Epithelial cell of prostate (primary cell): ENCODE data around the gene OSBPL7.

Experiments
- DNase-seq: peaks from one replicate; pipeline ENCODE4 v3.0.0-alpha.2; 2011; ENCODE audit warnings: low read depth, low spot score
- H3K27ac ChIP-seq: fragments of 450-650 bp; 2 replicates; pipeline ENCODE4 v1.5.1; 2017; ENCODE audit warnings: mild to moderate bottlenecking

OSBPL7 gene

DNA sequence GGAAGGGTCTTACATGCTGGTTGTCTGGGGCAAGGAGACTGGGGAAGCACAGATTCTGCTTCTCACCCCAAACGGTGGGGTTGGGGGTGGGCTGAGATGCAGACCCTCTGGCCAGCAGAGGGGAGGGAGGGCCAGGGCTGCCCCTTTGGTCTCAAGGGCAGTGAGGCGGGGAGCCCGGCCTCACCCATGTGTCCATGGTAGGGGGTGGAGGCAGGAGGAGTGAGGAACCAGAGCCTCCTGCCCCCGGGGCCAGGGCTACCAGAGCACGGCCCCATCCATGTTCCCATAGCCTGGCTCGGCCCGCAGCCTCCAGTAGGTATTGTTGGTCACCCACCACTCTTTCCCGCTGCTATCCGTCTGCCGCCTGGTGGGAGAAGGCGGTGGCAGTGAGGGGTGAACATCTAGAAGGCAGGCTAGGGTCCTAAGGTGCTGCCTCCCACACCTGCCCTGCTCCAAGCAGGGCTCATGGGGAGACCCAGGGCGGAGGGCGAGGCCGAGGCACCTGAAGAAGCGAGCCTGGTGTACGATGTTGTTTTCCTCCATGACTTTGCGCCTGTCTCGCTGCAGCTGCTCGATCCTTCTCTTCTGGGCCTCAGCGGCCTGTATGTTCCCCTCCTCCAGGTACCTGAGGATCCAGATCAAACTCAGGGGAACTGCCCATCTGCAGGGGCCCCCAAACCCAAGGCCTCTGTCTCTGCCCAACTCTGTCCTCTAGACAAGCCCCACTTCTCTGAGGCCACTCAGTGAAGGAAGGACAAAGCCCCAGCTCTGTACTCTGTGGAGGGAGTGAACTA is 13.4 kb downstream of the OSBPL7 start:
- H3K27ac ChIP-seq: no peak overlapping the region
- DNase-seq: no peak

GRCh38 chr17:47807421-47807820 is 14.2 kb downstream of the OSBPL7 start:
- DNase-seq: no peak
- H3K27ac ChIP-seq: no peak overlapping the region

GRCh38 chr17:47806913-47807255 is 14.7 kb downstream of the OSBPL7 start:
- H3K27ac ChIP-seq: no peak overlapping the region
- no peak for DNase-seq

GRCh38 chr17:47806026-47806912 is 15.3 kb downstream of the OSBPL7 start:
- DNase-seq: no peak

DNA sequence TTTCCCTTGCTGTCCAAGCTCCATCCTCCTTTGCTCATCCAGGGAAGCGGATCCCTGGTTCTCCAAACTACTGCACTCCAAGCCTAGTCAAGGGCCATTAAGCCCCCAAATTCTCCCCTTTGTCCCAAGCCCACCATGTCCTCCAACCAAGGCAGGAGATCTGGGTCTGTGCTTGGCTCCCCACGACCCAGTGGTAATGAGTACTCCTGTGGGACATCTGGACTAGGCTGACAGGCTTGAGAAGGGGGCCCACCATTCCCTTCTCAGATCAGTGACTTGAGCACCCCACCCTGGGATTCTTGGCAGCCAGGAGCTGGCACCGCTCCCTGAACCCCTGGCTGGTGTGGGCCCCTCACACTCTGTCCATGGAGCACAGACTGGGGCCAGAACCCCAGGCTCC is 17.1 kb downstream of the OSBPL7 start:
- no peak for DNase-seq
- no peak overlapping the region for H3K27ac ChIP-seq

More at GRCh38 chr17:47806026-47806912, 15.3 kb downstream of the OSBPL7 start:
- no peak overlapping the region for H3K27ac ChIP-seq

GRCh38 chr17:47803751-47804150 is 17.8 kb downstream of the OSBPL7 start:
- no peak overlapping the region for H3K27ac ChIP-seq
- no peak for DNase-seq

DNA sequence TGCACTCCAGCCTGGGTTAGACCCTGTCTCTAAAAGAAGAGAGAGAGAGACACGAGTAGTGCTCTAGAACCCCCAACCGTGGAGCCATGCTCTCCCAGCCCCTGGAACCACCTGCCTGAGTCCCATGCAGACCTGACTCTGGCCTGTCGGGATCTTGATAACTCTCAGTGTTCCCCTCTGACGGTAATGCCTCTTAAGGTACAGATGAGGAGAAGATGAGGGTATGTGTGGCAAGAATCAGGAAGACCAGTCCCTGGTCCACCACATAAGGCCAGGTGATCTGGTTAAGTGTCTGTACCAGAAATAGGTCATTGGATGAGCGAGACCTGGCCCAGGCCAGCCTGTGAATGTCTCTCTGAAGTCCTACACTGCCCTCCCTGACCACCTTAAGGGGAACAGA is 18.4 kb downstream of the OSBPL7 start:
- no peak overlapping the region for H3K27ac ChIP-seq
- DNase-seq: no peak

DNA sequence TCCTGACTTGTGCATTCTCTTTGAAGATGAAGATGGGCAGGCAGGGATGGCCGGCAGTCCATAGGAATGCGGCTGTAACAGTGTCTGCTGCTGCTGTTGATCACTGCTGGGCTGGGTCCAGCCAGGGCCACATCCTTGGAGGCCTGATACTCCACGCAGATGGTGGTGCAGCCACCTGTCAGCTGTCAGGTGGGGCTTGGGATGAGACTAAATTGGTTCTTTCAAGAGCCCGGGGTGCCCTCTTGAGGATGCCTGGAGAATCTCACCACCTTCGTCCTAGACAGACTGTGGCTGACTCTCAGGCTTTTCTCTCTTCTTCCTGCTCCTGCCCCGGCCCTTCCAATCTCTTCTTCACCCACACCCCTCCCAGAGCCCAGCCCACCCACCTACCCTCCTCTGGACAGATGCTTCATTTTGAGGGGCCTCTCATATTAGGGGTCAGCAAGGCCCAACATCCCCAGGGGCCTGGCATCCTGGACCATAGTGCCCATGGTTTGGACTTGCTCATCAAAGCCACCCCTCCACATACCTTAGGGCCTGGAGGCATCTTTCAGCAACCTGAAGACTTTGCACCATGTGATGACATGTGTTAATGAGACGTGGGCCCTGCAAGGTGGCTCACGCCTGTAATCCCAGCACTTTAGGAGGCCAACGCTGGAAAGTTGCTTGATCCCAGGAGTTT is 19.1 kb downstream of the OSBPL7 start:
- H3K27ac ChIP-seq: no peak overlapping the region
- DNase-seq: no peak

GRCh38 chr17:47801906-47802305 is 19.7 kb downstream of the OSBPL7 start:
- no peak for DNase-seq
- no peak overlapping the region for H3K27ac ChIP-seq

DNA sequence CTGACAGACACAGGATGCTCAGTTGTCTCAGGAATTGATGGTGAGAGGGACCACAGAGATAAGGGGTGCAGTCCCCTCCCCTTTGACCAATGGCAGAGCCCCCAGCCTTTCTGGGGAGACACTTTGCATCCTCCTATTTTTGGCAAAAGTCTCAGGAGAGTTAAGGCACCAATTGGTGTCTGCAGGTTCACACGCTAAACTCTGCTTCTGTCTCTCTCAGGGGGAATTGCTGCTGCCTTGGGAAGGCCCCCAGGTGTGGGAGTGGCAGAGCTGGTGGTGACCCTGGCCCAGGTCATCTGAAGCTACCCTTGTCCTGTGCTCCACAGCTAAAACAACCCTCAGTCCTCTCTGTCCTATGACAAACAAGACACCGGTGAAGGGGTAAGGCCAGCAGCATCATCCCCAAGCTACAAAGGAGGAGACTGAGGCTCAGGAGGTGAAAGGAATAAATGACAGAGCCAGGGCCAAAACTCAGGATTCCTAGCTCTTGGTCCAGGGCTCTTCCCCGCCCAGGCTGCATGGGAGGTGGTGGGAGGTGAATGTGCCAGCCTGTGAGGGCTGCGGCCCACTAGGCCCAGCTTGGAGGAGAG is 20.3 kb downstream of the OSBPL7 start:
- DNase-seq: no peak
- H3K27ac ChIP-seq: no peak overlapping the region

DNA sequence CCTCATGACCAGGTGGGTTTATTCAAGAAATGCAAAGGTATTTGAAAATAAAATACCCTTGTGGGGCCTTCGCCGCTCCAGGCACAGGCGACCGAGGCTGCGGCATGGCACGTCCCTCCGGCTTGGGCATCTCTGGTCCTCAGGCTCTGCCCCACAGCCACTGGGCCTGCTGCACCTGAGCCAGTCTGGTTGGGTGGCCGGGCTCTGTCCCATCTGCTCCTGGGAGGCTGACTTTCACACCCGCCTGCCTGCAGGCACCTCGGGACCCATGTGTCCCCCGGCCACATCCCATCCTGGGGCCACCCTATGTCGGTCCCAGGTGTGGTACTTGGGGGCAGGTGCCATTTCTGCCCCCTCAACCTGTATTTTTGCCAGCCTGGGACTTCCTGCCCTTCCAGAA is 20.9 kb downstream of the OSBPL7 start:
- no peak for DNase-seq
- no peak overlapping the region for H3K27ac ChIP-seq

GRCh38 chr17:47797797-47798196 is 23.8 kb downstream of the OSBPL7 start:
- no peak overlapping the region for H3K27ac ChIP-seq
- no peak for DNase-seq

- DNase-seq: no peak
Measured at GRCh38 chr17:47792979-47793378, 28.6 kb downstream of the OSBPL7 start.

GRCh38 chr17:47792457-47792856 is 29.1 kb downstream of the OSBPL7 start:
- H3K27ac ChIP-seq: no peak overlapping the region
- DNase-seq: no peak

More at GRCh38 chr17:47792979-47793378, 28.6 kb downstream of the OSBPL7 start:
- no peak overlapping the region for H3K27ac ChIP-seq

GRCh38 chr17:47791025-47791424 is 30.6 kb downstream of the OSBPL7 start:
- DNase-seq: no peak
- no peak overlapping the region for H3K27ac ChIP-seq

GRCh38 chr17:47789611-47790561 is 31.7 kb downstream of the OSBPL7 start:
- no peak for DNase-seq
- H3K27ac ChIP-seq: no peak overlapping the region

- no peak overlapping the region for H3K27ac ChIP-seq
- DNase-seq: no peak
Measured at GRCh38 chr17:47785538-47786123, 36.0 kb downstream of the OSBPL7 start.

DNA sequence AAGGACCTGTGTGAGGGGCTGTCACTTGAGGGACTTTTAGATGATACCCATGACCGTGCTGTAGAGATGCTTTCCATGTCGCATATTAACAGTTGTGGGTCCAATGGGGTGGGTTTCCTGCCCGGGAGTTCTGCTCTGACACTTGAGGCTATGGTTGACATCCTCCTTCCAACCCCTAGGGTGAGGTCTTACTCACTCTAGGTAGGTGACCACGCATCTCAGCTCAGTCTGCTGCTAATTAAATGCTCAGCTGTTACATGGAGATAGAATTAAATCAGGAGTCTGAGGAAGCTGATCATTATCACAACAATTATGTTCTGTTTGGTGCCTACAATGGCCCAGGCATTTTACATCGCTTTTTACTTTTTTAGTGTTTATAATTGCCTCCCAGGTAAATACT is 40.2 kb downstream of the OSBPL7 start:
- no peak overlapping the region for H3K27ac ChIP-seq
- no peak for DNase-seq

- H3K27ac ChIP-seq: no peak overlapping the region
- no peak for DNase-seq
Measured at GRCh38 chr17:47778184-47778635, 43.4 kb downstream of the OSBPL7 start.
